ENCODE data around the gene SPTBN2. TPM values are rescaled to one million over a fixed set of nuclear protein-coding genes. Genes with fewer than 3 reads are reported as not detected.
A peak's percentile ranks its signal among the peaks of the same experiment; 100 is the strongest.

The SPTBN2 gene
- total and polyA plus RNA-seq, 2 of the 8 experiments (the other 6 are each of a cell fraction or from before 2014, with no cell fraction given), result 19.1 to 69.0 TPM

- TF ChIP-seq CHD7 (IDR thresholded peaks at IDR 0.05; ENCODE audit: insufficient replicate concordance, low read length), result no peak
- TF ChIP-seq NRF1 (IDR thresholded peaks at IDR 0.05; ENCODE audit: low read depth, low read length), result no peak
- no peak for TF ChIP-seq RXRA (IDR thresholded peaks at IDR 0.05; ENCODE audit: insufficient read depth, low read depth, low read length)
- TF ChIP-seq TAF1 (IDR thresholded peaks at IDR 0.05; ENCODE audit: low read depth, low read length), result peak; percentile 47; the same call in 1 of the 2 replicates
Observed at GRCh38 chr11:66727282-66728037, 1.6 kb downstream of the SPTBN2 start (continued).

Measured in H1 (cell line).